ENCODE results near the gene NPIPA5.
"Not testable (repeated sequence)": the region's sequence is repeated elsewhere in the genome, so short reads cannot be mapped to it uniquely, and the experiment has no call there.

The NPIPA5 gene

GRCh38 chr16:15389916-15390315 is 11.8 kb upstream of the NPIPA5 start:
- DNase-seq (ENCODE audit: low spot score): not testable (repeated sequence)

- not testable (repeated sequence) for DNase-seq (ENCODE audit: low spot score)
Measured at GRCh38 chr16:15388060-15388459, 10.0 kb upstream of the NPIPA5 start.

- peak; percentile 51 for DNase-seq (ENCODE audit: low spot score)
Measured at GRCh38 chr16:15382810-15383209, 4.7 kb upstream of the NPIPA5 start.

- DNase-seq (ENCODE audit: low spot score): not testable (repeated sequence)
Measured at GRCh38 chr16:15357495-15357894, 20.6 kb downstream of the NPIPA5 start.

GRCh38 chr16:15354846-15355245 is 23.2 kb downstream of the NPIPA5 start:
- not testable (repeated sequence) for DNase-seq (ENCODE audit: low spot score)

GRCh38 chr16:15352852-15353251 is 25.2 kb downstream of the NPIPA5 start:
- not testable (repeated sequence) for DNase-seq (ENCODE audit: low spot score)

GRCh38 chr16:15351745-15352144 is 26.3 kb downstream of the NPIPA5 start:
- DNase-seq (ENCODE audit: low spot score): not testable (repeated sequence)

- DNase-seq (ENCODE audit: low spot score): not testable (repeated sequence)
Measured at GRCh38 chr16:15351251-15351650, 26.8 kb downstream of the NPIPA5 start.

GRCh38 chr16:15348721-15349120 is 29.4 kb downstream of the NPIPA5 start:
- DNase-seq (ENCODE audit: low spot score): not testable (repeated sequence)

GRCh38 chr16:15342337-15342736 is 35.8 kb downstream of the NPIPA5 start:
- DNase-seq (ENCODE audit: low spot score): not testable (repeated sequence)

GRCh38 chr16:15338986-15339385 is 39.1 kb downstream of the NPIPA5 start:
- DNase-seq (ENCODE audit: low spot score): not testable (repeated sequence)

GRCh38 chr16:15337974-15338605 is 40.0 kb downstream of the NPIPA5 start:
- DNase-seq (ENCODE audit: low spot score): not testable (repeated sequence)

GRCh38 chr16:15335609-15336008 is 42.5 kb downstream of the NPIPA5 start:
- not testable (repeated sequence) for DNase-seq (ENCODE audit: low spot score)

- not testable (repeated sequence) for DNase-seq (ENCODE audit: low spot score)
Measured at GRCh38 chr16:15333969-15334368, 44.1 kb downstream of the NPIPA5 start.

GRCh38 chr16:15330978-15331377 is 47.1 kb downstream of the NPIPA5 start:
- DNase-seq (ENCODE audit: low spot score): not testable (repeated sequence)

- not testable (repeated sequence) for DNase-seq (ENCODE audit: low spot score)
Measured at GRCh38 chr16:15324954-15325353, 53.1 kb downstream of the NPIPA5 start.

GRCh38 chr16:15323373-15323772 is 54.7 kb downstream of the NPIPA5 start:
- not testable (repeated sequence) for DNase-seq (ENCODE audit: low spot score)

GRCh38 chr16:15321221-15321620 is 56.9 kb downstream of the NPIPA5 start:
- not testable (repeated sequence) for DNase-seq (ENCODE audit: low spot score)

- DNase-seq (ENCODE audit: low spot score): not testable (repeated sequence)
Measured at GRCh38 chr16:15314562-15314961, 63.5 kb downstream of the NPIPA5 start.

Measured in kidney tubule cell (primary cell).